ENCODE measurements around the gene KRTAP12-2. TPM values are rescaled to one million over a fixed set of nuclear protein-coding genes. Genes with fewer than 3 reads are reported as not detected.

Gene KRTAP12-2
- not detected for polyA plus RNA-seq

GRCh38 chr21:44666401-44667320, at the start of gene KRTAP12-2:
Gene KRTAP12-2, minus strand, starts transcription at chr21:44666927. Its CDS starts 41 bp downstream, at chr21:44666886.
- no peak within 1 kb of the TSS for H3K27ac ChIP-seq (ENCODE audit: low read depth in 2 of 2, low read length in 1 of 2)
- 44 to 46% methylated on average over 19 of the region's 19 CpGs for WGBS, 2 donors

GRCh38 chr21:44714905-44715304, 48.2 kb upstream of the KRTAP12-2 start:
- H3K4me1 ChIP-seq (ENCODE audit: control insufficient read depth in 2 of 2, insufficient read depth in 2 of 2, low read length in 1 of 2) = peaks cover 0 to 2% of the 10 kb centered on the region in 2 donors
- WGBS, 2 donors = 34 to 46% methylated on average over 8 of the region's 8 CpGs
- H3K36me3 ChIP-seq (ENCODE audit: control insufficient read depth in 2 of 2, insufficient read depth in 2 of 2, low read length in 1 of 2) = no peaks in the 10 kb centered on the region
- H3K9me3 ChIP-seq (ENCODE audit: control insufficient read depth in 2 of 2, insufficient read depth in 1 of 2, low read depth in 1 of 2, low read length in 1 of 2) = peaks cover 3 to 5% of the 10 kb centered on the region in 2 donors
- no peak overlapping the region for H3K27ac ChIP-seq (ENCODE audit: low read depth in 2 of 2, low read length in 1 of 2)
- no peak overlapping the region for H3K4me3 ChIP-seq (ENCODE audit: low read depth in 1 of 2, low read length in 2 of 2)
- H3K27me3 ChIP-seq (ENCODE audit: control insufficient read depth in 1 of 2, insufficient read depth in 2 of 2, low read length in 2 of 2) = peaks cover 7 to 27% of the 10 kb centered on the region in 2 donors

More at GRCh38 chr21:44666401-44667320, at the start of gene KRTAP12-2:
- H3K36me3 ChIP-seq (ENCODE audit: control insufficient read depth in 2 of 2, insufficient read depth in 2 of 2, low read length in 1 of 2) = no peaks in the 10 kb centered on the region
- no peaks in the 10 kb centered on the region for H3K4me1 ChIP-seq (ENCODE audit: control insufficient read depth in 2 of 2, insufficient read depth in 2 of 2, low read length in 1 of 2)
- H3K4me3 ChIP-seq (ENCODE audit: low read depth in 1 of 2, low read length in 2 of 2) = no peak within 1 kb of the TSS
- peaks cover 2 to 6% of the 10 kb centered on the region in 2 donors for H3K9me3 ChIP-seq (ENCODE audit: control insufficient read depth in 2 of 2, insufficient read depth in 1 of 2, low read depth in 1 of 2, low read length in 1 of 2)
- no peaks in the 10 kb centered on the region for H3K27me3 ChIP-seq (ENCODE audit: control insufficient read depth in 1 of 2, insufficient read depth in 2 of 2, low read length in 2 of 2)

GRCh38 chr21:44713846-44714245, 47.1 kb upstream of the KRTAP12-2 start:
- H3K27me3 ChIP-seq (ENCODE audit: control insufficient read depth in 1 of 2, insufficient read depth in 2 of 2, low read length in 2 of 2) = peaks cover 7 to 32% of the 10 kb centered on the region in 2 donors
- H3K36me3 ChIP-seq (ENCODE audit: control insufficient read depth in 2 of 2, insufficient read depth in 2 of 2, low read length in 1 of 2) = no peaks in the 10 kb centered on the region
- H3K9me3 ChIP-seq (ENCODE audit: control insufficient read depth in 2 of 2, insufficient read depth in 1 of 2, low read depth in 1 of 2, low read length in 1 of 2) = peaks cover 3 to 5% of the 10 kb centered on the region in 2 donors
- peaks cover 3 to 8% of the 10 kb centered on the region in 2 donors for H3K4me1 ChIP-seq (ENCODE audit: control insufficient read depth in 2 of 2, insufficient read depth in 2 of 2, low read length in 1 of 2)
- no peak overlapping the region for H3K27ac ChIP-seq (ENCODE audit: low read depth in 2 of 2, low read length in 1 of 2)
- 82 to 89% methylated on average over 10 of the region's 10 CpGs for WGBS, 2 donors
- no peak overlapping the region for H3K4me3 ChIP-seq (ENCODE audit: low read depth in 1 of 2, low read length in 2 of 2)

GRCh38 chr21:44713130-44713529, 46.4 kb upstream of the KRTAP12-2 start:
- no peak overlapping the region for H3K4me3 ChIP-seq (ENCODE audit: low read depth in 1 of 2, low read length in 2 of 2)
- peaks cover 7 to 32% of the 10 kb centered on the region in 2 donors for H3K27me3 ChIP-seq (ENCODE audit: control insufficient read depth in 1 of 2, insufficient read depth in 2 of 2, low read length in 2 of 2)
- 48 to 66% methylated on average over 9 of the region's 9 CpGs for WGBS, 2 donors
- peaks cover 0 to 5% of the 10 kb centered on the region in 2 donors for H3K9me3 ChIP-seq (ENCODE audit: control insufficient read depth in 2 of 2, insufficient read depth in 1 of 2, low read depth in 1 of 2, low read length in 1 of 2)
- no peak overlapping the region for H3K27ac ChIP-seq (ENCODE audit: low read depth in 2 of 2, low read length in 1 of 2)
- peaks cover 3 to 8% of the 10 kb centered on the region in 2 donors for H3K4me1 ChIP-seq (ENCODE audit: control insufficient read depth in 2 of 2, insufficient read depth in 2 of 2, low read length in 1 of 2)
- no peaks in the 10 kb centered on the region for H3K36me3 ChIP-seq (ENCODE audit: control insufficient read depth in 2 of 2, insufficient read depth in 2 of 2, low read length in 1 of 2)

GRCh38 chr21:44712203-44713028, 45.7 kb upstream of the KRTAP12-2 start:
- Histone ChIP-seq H3K36me3 (ENCODE audit: control insufficient read depth in 2 of 2, insufficient read depth in 2 of 2, low read length in 1 of 2) (no peaks in the 10 kb centered on the region), H3K4me3 (ENCODE audit: low read depth in 1 of 2, low read length in 2 of 2) (no peak overlapping the region), H3K27ac (ENCODE audit: low read depth in 2 of 2, low read length in 1 of 2) (no peak overlapping the region), H3K27me3 (ENCODE audit: control insufficient read depth in 1 of 2, insufficient read depth in 2 of 2, low read length in 2 of 2) (peaks cover 7 to 35% of the 10 kb centered on the region in 2 donors), H3K9me3 (ENCODE audit: control insufficient read depth in 2 of 2, insufficient read depth in 1 of 2, low read depth in 1 of 2, low read length in 1 of 2) (peaks cover 0 to 5% of the 10 kb centered on the region in 2 donors), H3K4me1 (ENCODE audit: control insufficient read depth in 2 of 2, insufficient read depth in 2 of 2, low read length in 1 of 2) (peaks cover 3 to 8% of the 10 kb centered on the region in 2 donors)
- 31 to 36% methylated on average over 20 to 22 of the region's 22 CpGs for WGBS, 2 donors

- H3K27ac ChIP-seq (ENCODE audit: low read depth in 2 of 2, low read length in 1 of 2) = no peak within 1 kb of the TSS
- H3K9me3 ChIP-seq (ENCODE audit: control insufficient read depth in 2 of 2, insufficient read depth in 1 of 2, low read depth in 1 of 2, low read length in 1 of 2) = peaks cover 0 to 5% of the 10 kb centered on the region in 2 donors
- peaks cover 10 to 35% of the 10 kb centered on the region in 2 donors for H3K27me3 ChIP-seq (ENCODE audit: control insufficient read depth in 1 of 2, insufficient read depth in 2 of 2, low read length in 2 of 2)
- no peaks in the 10 kb centered on the region for H3K36me3 ChIP-seq (ENCODE audit: control insufficient read depth in 2 of 2, insufficient read depth in 2 of 2, low read length in 1 of 2)
- no peak within 1 kb of the TSS for H3K4me3 ChIP-seq (ENCODE audit: low read depth in 1 of 2, low read length in 2 of 2)
- peaks cover 3 to 8% of the 10 kb centered on the region in 2 donors for H3K4me1 ChIP-seq (ENCODE audit: control insufficient read depth in 2 of 2, insufficient read depth in 2 of 2, low read length in 1 of 2)
- WGBS, 2 donors = 2% methylated on average over 40 to 41 of the region's 41 CpGs
These were observed 44.8 kb upstream of the KRTAP12-2 start, which contains the start of gene TSPEAR for GRCh38 chr21:44711327-44712202. Gene TSPEAR, minus strand, starts transcription at chr21:44711572. Its CDS starts 58 bp downstream, at chr21:44711514.

- peaks cover 4 to 10% of the 10 kb centered on the region in 2 donors for H3K9me3 ChIP-seq (ENCODE audit: control insufficient read depth in 2 of 2, insufficient read depth in 1 of 2, low read depth in 1 of 2, low read length in 1 of 2)
- H3K4me3 ChIP-seq (ENCODE audit: low read depth in 1 of 2, low read length in 2 of 2) = no peak overlapping the region
- H3K4me1 ChIP-seq (ENCODE audit: control insufficient read depth in 2 of 2, insufficient read depth in 2 of 2, low read length in 1 of 2) = peaks cover 3 to 8% of the 10 kb centered on the region in 2 donors
- whole genome bisulfite sequencing, 2 donors = 4 to 5% methylated on average over 18 to 20 of the region's 20 CpGs
- H3K27me3 ChIP-seq (ENCODE audit: control insufficient read depth in 1 of 2, insufficient read depth in 2 of 2, low read length in 2 of 2) = peaks cover 10 to 34% of the 10 kb centered on the region in 2 donors
- H3K36me3 ChIP-seq (ENCODE audit: control insufficient read depth in 2 of 2, insufficient read depth in 2 of 2, low read length in 1 of 2) = no peaks in the 10 kb centered on the region
- H3K27ac ChIP-seq (ENCODE audit: low read depth in 2 of 2, low read length in 1 of 2) = no peak overlapping the region
These were observed 44.1 kb upstream of the KRTAP12-2 start for GRCh38 chr21:44710756-44711326.

- Histone ChIP-seq H3K4me3 (ENCODE audit: low read depth in 1 of 2, low read length in 2 of 2) (no peak overlapping the region), H3K27ac (ENCODE audit: low read depth in 2 of 2, low read length in 1 of 2) (no peak overlapping the region), H3K4me1 (ENCODE audit: control insufficient read depth in 2 of 2, insufficient read depth in 2 of 2, low read length in 1 of 2) (peaks cover 3 to 8% of the 10 kb centered on the region in 2 donors), H3K27me3 (ENCODE audit: control insufficient read depth in 1 of 2, insufficient read depth in 2 of 2, low read length in 2 of 2) (peaks cover 10 to 32% of the 10 kb centered on the region in 2 donors), H3K9me3 (ENCODE audit: control insufficient read depth in 2 of 2, insufficient read depth in 1 of 2, low read depth in 1 of 2, low read length in 1 of 2) (peaks cover 4 to 9% of the 10 kb centered on the region in 2 donors), H3K36me3 (ENCODE audit: control insufficient read depth in 2 of 2, insufficient read depth in 2 of 2, low read length in 1 of 2) (no peaks in the 10 kb centered on the region)
- WGBS, 2 donors = 3 to 4% methylated on average over 17 of the region's 17 CpGs
These were observed 43.6 kb upstream of the KRTAP12-2 start for GRCh38 chr21:44710294-44710665.

Data from esophagus (tissue), 2 donors.